ENCODE measurements around the gene TAF12. TPM values are rescaled to one million over a fixed set of nuclear protein-coding genes. Genes with fewer than 3 reads are reported as not detected.
"Not testable (repeated sequence)": the region's sequence is repeated elsewhere in the genome, so short reads cannot be mapped to it uniquely, and the experiment has no call there.

The TAF12 gene
- total RNA-seq, 3 donors from 2014 or later, result 12.2 to 23.2 (median 15.5) TPM

DNA sequence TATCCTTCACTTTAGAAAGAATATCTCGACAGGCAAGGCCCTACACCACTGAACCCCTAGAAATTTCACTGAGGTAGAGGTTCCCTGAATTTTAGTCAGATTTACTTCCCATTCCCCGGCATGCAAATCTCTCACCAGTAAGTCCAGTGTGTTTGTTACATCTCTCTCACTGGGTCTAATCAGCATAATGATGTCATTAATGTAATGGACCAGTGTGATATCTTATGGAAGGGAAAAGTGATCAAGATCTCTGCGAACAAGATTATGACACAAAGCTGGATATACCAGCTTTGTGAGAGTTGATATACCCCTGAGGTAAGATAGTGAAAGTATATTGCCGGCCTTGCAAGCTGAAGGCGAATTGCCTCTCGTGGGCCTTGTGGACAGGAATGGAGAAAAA lies 13.5 kb upstream of the TAF12 start:
- no peak for ATAC-seq
- H3K36me3 ChIP-seq (ENCODE audit: low read depth), result no peaks in the 10 kb centered on the region
- no peak for DNase-seq
- H3K4me3 ChIP-seq, result no peak overlapping the region
- peaks cover 5% of the 10 kb centered on the region for H3K4me1 ChIP-seq (ENCODE audit: low read depth)
- TF ChIP-seq, protein P1, sequence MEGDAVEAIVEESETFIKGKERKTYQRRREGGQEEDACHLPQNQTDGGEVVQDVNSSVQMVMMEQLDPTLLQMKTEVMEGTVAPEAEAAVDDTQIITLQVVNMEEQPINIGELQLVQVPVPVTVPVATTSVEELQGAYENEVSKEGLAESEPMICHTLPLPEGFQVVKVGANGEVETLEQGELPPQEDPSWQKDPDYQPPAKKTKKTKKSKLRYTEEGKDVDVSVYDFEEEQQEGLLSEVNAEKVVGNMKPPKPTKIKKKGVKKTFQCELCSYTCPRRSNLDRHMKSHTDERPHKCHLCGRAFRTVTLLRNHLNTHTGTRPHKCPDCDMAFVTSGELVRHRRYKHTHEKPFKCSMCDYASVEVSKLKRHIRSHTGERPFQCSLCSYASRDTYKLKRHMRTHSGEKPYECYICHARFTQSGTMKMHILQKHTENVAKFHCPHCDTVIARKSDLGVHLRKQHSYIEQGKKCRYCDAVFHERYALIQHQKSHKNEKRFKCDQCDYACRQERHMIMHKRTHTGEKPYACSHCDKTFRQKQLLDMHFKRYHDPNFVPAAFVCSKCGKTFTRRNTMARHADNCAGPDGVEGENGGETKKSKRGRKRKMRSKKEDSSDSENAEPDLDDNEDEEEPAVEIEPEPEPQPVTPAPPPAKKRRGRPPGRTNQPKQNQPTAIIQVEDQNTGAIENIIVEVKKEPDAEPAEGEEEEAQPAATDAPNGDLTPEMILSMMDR (IDR thresholded peaks at IDR 0.05), result no peak
- no peaks in the 10 kb centered on the region for H3K9me3 ChIP-seq
- intact Hi-C loops (cut with DNase I, micrococcal nuclease), result no loop called here

DNA sequence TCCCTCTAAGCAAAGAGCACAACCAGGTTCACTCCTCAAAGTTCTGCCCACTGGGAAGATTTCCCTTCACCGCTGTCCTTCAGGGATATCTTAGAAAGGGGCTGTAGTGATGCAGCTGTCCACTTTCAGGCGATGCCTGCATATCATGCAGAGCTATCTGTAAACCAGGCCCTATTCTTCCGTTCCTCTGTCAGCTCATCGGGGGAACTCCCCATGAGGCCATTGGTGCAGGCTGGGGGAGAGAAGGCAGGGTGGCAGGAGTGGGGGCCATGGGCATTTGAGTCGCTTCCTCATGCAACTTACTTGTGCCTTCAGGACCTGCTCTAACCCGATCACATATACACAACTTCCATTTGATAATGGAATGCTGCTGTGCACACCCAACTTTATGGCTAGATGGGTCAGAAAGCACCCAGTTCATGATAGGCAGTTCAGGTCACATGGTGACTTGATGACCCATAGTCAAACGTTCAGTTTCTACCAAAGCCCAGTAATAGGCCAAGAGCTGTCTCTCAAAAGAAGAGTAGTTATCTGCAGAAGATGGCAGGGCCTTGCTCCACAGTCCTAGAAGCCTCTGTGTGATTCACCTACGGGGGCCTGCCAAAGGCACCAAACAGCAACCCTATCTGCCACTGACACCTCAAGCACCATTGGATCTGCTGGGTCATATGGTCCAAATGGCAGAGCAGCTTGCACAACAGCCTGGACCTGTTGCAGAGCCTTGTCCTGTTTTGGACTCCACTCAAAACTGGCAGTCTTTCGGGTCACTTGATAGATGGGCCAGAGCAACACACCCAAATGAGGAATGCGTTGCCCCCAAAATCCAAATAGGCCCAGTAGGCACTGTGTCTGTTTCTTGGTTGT lies 12.8 kb upstream of the TAF12 start:
- H3K4me3 ChIP-seq; H3K36me3 ChIP-seq (ENCODE audit: low read depth); H3K9me3 ChIP-seq; intact Hi-C loops (cut with DNase I, micrococcal nuclease); H3K4me1 ChIP-seq (ENCODE audit: low read depth): not testable (repeated sequence)
- ATAC-seq, result peak; percentile 26
- peak in 1 of 3 donors; percentile 35 for DNase-seq

DNA sequence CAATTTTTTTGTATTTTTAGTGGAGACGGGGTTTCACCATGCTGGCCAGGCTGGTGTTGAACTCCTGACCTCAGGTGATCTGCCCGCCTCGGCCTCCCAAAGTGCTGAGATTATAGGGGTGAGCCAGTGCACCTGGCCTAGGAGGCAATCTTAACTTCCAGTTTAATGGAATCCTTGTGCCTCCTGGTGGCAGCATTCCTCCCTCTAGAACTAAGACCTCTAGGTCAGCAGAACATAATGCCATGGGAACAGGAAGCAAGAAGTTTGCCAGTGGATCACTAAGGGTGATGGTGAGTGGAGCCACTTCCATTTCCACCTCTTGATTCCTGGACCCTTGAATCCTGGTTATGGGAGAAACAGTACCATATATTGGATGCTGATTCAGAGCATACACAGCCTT lies 11.0 kb upstream of the TAF12 start:
- H3K9me3 ChIP-seq; H3K4me3 ChIP-seq; intact Hi-C loops (cut with DNase I, micrococcal nuclease); H3K36me3 ChIP-seq (ENCODE audit: low read depth): not testable (repeated sequence)
- ATAC-seq (peak; percentile 51), DNase-seq (peak in 1 of 3 donors; percentile 71)
- peaks cover 10% of the 10 kb centered on the region for H3K4me1 ChIP-seq (ENCODE audit: low read depth)

DNA sequence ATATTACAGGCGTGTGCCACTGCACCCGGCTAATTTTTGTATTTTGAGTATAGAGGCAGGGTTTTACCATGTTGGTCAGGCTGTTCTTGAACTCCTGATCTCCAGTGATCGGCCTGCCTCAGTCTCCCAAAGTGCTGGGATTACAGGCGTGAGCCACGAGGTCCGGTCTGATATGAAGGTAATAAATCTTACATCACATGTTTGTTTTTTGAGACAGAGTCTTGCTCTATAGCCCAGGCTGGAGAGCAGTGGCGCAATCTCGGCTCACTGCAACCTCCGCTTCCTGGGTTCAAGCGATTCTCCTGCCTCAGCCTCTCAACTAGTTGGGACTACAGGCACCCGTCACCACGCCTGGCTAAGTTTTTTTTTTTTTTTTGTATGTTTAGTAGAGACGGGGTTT lies 10.2 kb upstream of the TAF12 start:
- H3K4me1 ChIP-seq (ENCODE audit: low read depth), result peaks cover 10% of the 10 kb centered on the region
- H3K4me3 ChIP-seq; H3K9me3 ChIP-seq; H3K36me3 ChIP-seq (ENCODE audit: low read depth); DNase-seq; ATAC-seq; intact Hi-C loops (cut with DNase I, micrococcal nuclease): not testable (repeated sequence)

DNA sequence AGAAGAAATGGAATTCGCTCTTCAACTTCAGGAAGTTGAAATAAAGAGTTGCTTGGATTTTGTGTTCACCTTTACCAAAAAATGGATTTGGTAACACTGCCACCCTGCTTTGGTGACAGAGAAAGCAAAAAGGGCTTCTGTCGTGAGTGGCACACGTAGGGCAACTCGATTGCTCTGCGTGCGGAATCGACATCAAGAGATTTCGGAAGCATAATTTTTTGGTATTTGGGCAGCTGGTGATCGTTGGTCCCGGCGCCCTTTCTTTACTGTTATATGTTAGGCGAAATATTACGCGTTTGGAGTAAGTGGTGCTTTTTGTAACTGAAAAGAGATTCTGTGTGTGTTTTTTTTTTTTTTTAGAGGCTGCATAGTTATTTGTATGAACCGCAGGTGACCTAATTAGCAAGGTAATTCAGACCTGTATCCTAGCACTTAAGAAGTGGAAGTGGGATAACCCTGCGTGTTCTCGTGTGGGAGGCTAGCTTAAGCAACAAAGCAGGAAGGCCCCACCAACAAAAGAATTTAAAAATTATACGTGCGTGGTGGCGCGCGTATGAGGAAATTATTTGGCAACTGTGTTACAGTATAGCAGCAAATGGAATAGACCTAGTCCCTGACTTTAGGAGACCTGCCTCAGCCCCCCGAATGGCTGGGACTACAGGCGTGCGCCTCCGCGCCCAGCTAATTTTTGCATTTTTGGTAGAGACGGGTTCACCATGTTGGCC lies 5.8 kb upstream of the TAF12 start, which contains the start of gene RNU11:
TSS of gene RNU11 (plus strand) at position 127 of the 725 bp plus-strand sequence.
- ATAC-seq (peak; percentile 89), DNase-seq (peak; percentile 84 to 94 (median 90))
- TF ChIP-seq, protein P1 (IDR thresholded peaks at IDR 0.05), result no peak
- Histone ChIP-seq H3K4me3 (peak within 1 kb of the TSS; percentile 11), H3K9me3 (no peaks in the 10 kb centered on the region), H3K4me1 (ENCODE audit: low read depth) (peaks cover 21% of the 10 kb centered on the region), H3K36me3 (ENCODE audit: low read depth) (no peaks in the 10 kb centered on the region)
- intact Hi-C loops (cut with DNase I, micrococcal nuclease), result no loop called here

DNA sequence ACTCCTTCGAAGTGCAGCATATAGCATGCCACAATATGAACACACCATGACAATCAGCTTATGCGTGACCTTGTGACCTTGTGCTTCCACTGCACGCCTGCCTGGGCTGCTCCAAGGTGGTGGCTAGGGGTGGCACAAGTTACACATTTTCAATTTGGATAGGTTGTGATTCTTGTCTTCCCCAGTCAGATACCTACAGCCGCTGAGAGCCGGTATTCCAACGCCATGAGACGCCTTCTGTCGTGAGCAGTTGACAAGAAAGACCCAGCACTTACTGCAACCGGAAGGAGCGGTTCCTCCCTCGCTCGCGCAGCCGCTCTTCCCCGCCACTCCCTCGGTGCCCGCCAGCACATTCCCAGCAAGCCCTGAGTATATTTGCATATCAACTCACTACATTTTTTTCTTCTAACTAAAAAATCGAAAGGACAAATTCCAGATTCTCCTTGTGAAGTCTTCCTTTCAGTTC lies 5.2 kb upstream of the TAF12 start:
- Histone ChIP-seq H3K4me1 (ENCODE audit: low read depth) (peaks cover 21% of the 10 kb centered on the region), H3K36me3 (ENCODE audit: low read depth) (no peaks in the 10 kb centered on the region), H3K9me3 (no peaks in the 10 kb centered on the region), H3K4me3 (peak overlapping the region; percentile 11)
- intact Hi-C loops (cut with DNase I, micrococcal nuclease), result no loop called here
- TF ChIP-seq, protein P1 (IDR thresholded peaks at IDR 0.05), result no peak
- DNase-seq (peak; percentile 89 to 97 (median 92)), ATAC-seq (peak; percentile 92)

DNA sequence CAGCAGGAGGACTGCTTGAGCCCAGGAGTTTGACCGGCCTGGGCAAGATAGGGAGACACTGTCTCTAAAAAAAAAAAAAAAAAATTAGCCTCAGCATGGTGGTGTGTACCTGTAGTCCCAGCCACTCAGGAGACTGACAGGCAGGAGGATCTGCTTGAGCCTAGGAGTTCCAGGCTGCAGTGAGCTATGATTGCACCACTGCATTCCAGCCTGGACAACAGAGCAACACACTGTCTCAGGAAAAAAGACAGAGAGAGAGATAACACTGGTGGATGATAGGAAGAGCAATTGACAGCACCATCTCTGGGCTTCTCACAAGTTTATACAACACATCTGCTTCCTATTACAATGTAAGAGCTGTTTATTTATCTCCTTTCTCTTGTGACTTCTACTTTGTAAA lies 3.2 kb upstream of the TAF12 start:
- H3K4me3 ChIP-seq, result no peak overlapping the region
- peaks cover 33% of the 10 kb centered on the region for H3K4me1 ChIP-seq (ENCODE audit: low read depth)
- TF ChIP-seq, protein P1 (IDR thresholded peaks at IDR 0.05), result no peak
- no peaks in the 10 kb centered on the region for H3K9me3 ChIP-seq
- DNase-seq (no peak), ATAC-seq (no peak)
- intact Hi-C loops (cut with DNase I, micrococcal nuclease), result no loop called here
- no peaks in the 10 kb centered on the region for H3K36me3 ChIP-seq (ENCODE audit: low read depth)

DNA sequence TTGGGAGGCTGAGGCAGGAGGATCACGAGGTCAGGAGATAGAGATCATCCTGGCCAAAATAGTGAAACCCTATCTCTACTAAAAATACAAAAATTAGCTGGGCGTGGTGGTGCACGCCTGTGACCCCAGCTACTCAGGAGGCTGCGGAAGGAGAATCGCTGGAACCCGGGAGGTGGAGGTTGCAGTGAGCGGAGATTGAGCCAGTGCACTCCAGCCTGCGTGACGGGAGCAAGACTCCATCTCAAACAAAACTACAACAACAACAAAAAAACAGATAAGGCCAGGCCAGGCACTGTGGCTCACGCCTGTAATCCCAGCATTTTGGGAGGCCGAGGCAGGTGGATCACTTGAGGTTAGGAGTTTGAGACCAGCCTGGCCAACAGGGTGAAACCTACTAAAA lies 2.5 kb upstream of the TAF12 start:
- H3K9me3 ChIP-seq; H3K36me3 ChIP-seq (ENCODE audit: low read depth); H3K4me3 ChIP-seq; DNase-seq; ATAC-seq; intact Hi-C loops (cut with DNase I, micrococcal nuclease): not testable (repeated sequence)
- peaks cover 36% of the 10 kb centered on the region for H3K4me1 ChIP-seq (ENCODE audit: low read depth)
